HFFc6 (cell line): ENCODE data around the gene GRIN3B. TPM values are rescaled to one million over a fixed set of nuclear protein-coding genes. Genes with fewer than 3 reads are reported as not detected.

Experiments used
- DNase-seq: peaks from one replicate; pipeline ENCODE4 v3.0.0-alpha.2; 2018
- H3K27ac Mint-ChIP-seq: 2 replicates; pipeline ENCODE4 v1.8.0; 2020; ENCODE audit warnings: mild to moderate bottlenecking, mixed read lengths
- H3K27me3 Mint-ChIP-seq: 2 replicates; pipeline ENCODE4 v1.8.0; 2021; ENCODE audit warnings: mild to moderate bottlenecking, moderate library complexity, mixed read lengths; ENCODE audit not compliant: insufficient read depth
- H3K36me3 Mint-ChIP-seq: 2 replicates; pipeline ENCODE4 v1.8.0; 2021; ENCODE audit warnings: low read depth, mixed read lengths
- H3K4me1 Mint-ChIP-seq: 2 replicates; pipeline ENCODE4 v1.8.0; 2020; ENCODE audit warnings: low read depth, mixed read lengths
- H3K4me3 Mint-ChIP-seq: 2 replicates; pipeline ENCODE4 v1.8.0; 2020; ENCODE audit warnings: mild to moderate bottlenecking, moderate library complexity, mixed read lengths
- H3K9me3 Mint-ChIP-seq: 2 replicates; pipeline ENCODE4 v1.8.0; 2020; ENCODE audit warnings: mild to moderate bottlenecking, mixed read lengths
- total RNA-seq, 6 experiments: library from RNA; stranded (reverse); fragmentation: NEBNext Ultra II Directional; extraction: Animal tissue kit (Norgen Biotek cat#: 25700); gene quantifications; 2 replicates in 1 of 6; 3 replicates in 5 of 6; pipeline ENCODE4 v1.2.3, GENCODE V29; 2021
- TF ChIP-seq, protein P1 (sequence below): fragments of 200-600 bp; sonication (generic); IDR thresholded peaks from 2 replicates; pipeline ENCODE4 v1.5.0; 2021; ENCODE audit warnings: antibody characterized with exemption, mild to moderate bottlenecking

The GRIN3B gene
- total RNA-seq, 6 experiments from 2014 or later: 0.34 to 0.66 (median 0.41) TPM

DNA sequence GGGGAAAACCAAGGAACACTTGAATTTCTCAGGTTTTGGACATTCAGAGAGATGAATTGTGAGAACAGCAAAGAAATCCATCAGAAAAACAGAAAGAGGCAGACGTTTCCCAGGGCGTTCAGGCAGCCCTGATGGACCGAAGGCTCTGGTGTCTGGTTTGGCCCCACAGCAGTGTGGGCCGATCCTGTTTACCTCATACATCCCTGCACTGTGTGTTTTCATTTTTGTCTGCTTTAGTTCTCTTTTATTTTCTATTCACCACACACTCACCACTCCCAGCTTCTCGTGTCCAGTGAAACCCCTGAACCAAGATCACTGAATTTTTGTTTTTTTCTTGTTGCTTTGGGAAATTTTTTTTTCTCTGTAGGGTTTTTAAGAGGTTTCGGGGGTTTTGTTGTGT is 27.9 kb upstream of the GRIN3B start:
- H3K4me3 Mint-ChIP-seq: no peak overlapping the region
- H3K9me3 Mint-ChIP-seq: peaks cover 6% of the 10 kb centered on the region
- H3K36me3 Mint-ChIP-seq: peaks cover 28% of the 10 kb centered on the region
- H3K27me3 Mint-ChIP-seq: no peaks in the 10 kb centered on the region; the same call in none of the 2 replicates
- DNase-seq: no peak
- H3K4me1 Mint-ChIP-seq: no peaks in the 10 kb centered on the region
- TF ChIP-seq, protein P1, sequence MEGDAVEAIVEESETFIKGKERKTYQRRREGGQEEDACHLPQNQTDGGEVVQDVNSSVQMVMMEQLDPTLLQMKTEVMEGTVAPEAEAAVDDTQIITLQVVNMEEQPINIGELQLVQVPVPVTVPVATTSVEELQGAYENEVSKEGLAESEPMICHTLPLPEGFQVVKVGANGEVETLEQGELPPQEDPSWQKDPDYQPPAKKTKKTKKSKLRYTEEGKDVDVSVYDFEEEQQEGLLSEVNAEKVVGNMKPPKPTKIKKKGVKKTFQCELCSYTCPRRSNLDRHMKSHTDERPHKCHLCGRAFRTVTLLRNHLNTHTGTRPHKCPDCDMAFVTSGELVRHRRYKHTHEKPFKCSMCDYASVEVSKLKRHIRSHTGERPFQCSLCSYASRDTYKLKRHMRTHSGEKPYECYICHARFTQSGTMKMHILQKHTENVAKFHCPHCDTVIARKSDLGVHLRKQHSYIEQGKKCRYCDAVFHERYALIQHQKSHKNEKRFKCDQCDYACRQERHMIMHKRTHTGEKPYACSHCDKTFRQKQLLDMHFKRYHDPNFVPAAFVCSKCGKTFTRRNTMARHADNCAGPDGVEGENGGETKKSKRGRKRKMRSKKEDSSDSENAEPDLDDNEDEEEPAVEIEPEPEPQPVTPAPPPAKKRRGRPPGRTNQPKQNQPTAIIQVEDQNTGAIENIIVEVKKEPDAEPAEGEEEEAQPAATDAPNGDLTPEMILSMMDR: no peak
- no peak overlapping the region for H3K27ac Mint-ChIP-seq

DNA sequence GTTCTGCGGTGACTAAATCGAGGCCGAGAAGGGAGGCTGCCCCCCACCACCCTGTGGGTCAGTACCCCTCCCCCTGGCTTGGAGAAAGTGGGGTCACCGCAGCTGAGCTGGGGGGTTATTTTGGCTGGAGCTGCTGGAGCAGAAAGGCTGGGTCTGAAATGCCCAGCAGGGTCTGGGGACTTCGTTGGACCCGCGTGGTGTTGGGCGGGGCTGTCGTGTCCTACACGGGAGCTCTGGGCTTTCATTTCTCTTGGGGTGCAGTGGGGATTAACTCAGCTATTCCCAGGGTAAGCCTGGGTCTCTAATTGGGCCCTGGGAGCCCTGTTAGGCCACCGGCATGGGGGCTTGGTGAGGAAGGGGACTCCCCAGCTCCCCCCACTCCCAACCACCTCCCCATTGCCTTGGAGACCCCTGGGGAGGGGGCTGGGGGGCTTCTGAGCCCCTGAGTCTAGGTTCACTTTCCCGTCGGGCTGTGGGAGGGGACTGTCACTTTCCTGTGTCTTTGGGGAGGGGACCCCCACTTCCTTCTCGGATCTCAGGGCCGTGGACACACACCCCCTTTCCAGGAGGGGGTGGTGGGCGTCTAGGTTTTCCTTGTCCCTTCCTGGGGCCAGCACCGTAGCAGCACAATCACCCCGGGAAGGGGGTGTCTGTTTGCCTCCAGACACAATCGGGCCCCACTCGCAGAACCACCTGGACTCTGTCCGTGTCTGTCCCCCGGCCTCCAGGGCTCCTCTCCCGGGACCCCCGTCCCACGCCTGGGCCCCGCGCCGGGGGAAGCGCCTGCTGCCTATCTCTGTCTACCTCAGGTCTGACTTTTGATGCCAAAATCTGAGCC is 26.3 kb upstream of the GRIN3B start:
- H3K4me1 Mint-ChIP-seq: no peaks in the 10 kb centered on the region
- no peak overlapping the region for H3K4me3 Mint-ChIP-seq
- peaks cover 6% of the 10 kb centered on the region for H3K9me3 Mint-ChIP-seq
- peaks cover 16% of the 10 kb centered on the region for H3K36me3 Mint-ChIP-seq
- H3K27ac Mint-ChIP-seq: no peak overlapping the region
- no peak for DNase-seq
- H3K27me3 Mint-ChIP-seq: no peaks in the 10 kb centered on the region; the same call in none of the 2 replicates
- TF ChIP-seq, protein P1: no peak

DNA sequence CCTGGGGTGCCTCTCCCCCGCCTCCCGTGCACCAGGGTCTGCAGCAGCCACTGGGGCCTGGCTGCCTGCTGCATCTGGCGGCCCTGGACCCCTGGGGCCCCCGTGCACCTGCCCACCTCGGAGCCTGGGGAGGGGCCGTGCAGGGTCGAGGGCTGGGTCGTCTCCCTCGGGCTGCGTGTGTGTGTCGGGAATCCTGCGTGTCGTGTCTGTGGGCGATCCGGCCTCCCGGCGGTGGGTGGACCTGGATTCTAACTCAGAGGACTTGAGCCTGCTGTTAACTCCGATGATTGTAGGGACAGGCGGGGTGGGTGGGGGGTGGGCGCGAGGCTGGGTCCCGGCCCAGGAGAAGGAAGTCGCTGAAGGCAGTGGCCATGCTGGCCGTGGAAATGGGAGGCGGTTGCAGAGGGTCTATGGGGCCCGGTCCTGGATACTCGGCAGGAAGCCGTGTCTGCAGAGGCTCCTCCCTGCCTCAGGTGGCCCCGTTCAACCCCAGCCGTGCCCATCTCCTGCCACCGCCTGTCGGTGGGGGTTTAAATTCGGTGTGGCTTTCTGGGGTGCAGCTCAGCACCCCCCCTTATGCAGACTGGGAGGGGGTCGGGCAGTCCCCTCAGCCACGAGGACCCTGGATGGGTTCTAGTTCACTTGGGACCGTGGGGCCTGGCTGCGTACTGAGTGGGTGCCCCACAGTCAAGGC is 25.5 kb upstream of the GRIN3B start:
- H3K36me3 Mint-ChIP-seq: peaks cover 16% of the 10 kb centered on the region
- no peak overlapping the region for H3K27ac Mint-ChIP-seq

DNA sequence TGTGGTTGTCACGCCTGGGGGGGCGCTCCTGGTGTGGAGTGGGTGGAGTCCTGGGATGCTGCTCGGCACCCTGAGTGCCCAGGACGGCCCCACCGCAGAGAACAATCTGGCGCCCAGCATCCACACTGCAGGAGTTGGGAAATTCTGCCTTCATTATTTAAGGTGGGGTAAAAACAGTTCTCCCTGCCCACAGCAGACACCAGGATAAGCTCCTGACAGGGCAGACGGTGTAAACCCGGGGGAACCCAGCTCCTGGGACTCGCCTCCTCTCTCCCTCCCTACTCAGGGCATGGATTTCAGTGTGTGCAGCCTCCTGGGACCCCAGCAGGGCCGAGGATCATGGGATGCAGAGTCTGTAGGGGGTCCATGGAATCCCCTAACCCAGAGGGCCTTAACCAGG is 23.7 kb upstream of the GRIN3B start:
- TF ChIP-seq, protein P1: no peak
- H3K4me1 Mint-ChIP-seq: no peaks in the 10 kb centered on the region
- H3K36me3 Mint-ChIP-seq: peaks cover 6% of the 10 kb centered on the region
- no peak for DNase-seq
- no peak overlapping the region for H3K27ac Mint-ChIP-seq
- H3K9me3 Mint-ChIP-seq: no peaks in the 10 kb centered on the region
- H3K4me3 Mint-ChIP-seq: no peak overlapping the region
- H3K27me3 Mint-ChIP-seq: peaks cover 7% of the 10 kb centered on the region

More for the DNA sequence above, 25.5 kb upstream of the GRIN3B start:
- TF ChIP-seq, protein P1: no peak
- Mint-ChIP-seq H3K4me1 (no peaks in the 10 kb centered on the region), H3K9me3 (peaks cover 6% of the 10 kb centered on the region), H3K4me3 (no peak overlapping the region), H3K27me3 (no peaks in the 10 kb centered on the region; the same call in none of the 2 replicates)
- DNase-seq: no peak

DNA sequence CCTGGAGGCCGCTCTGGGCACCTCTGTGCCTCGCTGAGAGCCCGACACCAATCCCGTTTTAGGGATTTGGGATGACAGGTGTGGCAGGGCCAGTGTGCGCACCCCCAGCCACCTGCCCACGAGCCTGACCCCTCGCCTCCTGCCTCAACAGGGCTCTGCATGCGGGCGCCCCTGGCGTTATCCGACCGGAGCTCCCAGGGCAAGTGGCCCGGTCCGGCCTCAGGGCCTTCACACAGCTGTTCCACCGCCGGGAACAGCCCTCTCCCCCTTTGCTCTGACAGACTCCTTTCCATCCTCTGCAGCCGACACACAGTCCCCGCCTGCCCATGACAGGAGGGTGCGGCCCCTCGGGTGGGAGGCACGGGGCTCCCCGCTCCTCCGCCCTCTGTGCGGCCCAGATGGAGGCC is 23.2 kb upstream of the GRIN3B start:
- TF ChIP-seq, protein P1: no peak
- Mint-ChIP-seq H3K27me3 (peaks cover 7% of the 10 kb centered on the region), H3K36me3 (peaks cover 6% of the 10 kb centered on the region), H3K9me3 (no peaks in the 10 kb centered on the region), H3K4me3 (no peak overlapping the region), H3K4me1 (no peaks in the 10 kb centered on the region), H3K27ac (no peak overlapping the region)
- DNase-seq: no peak
